ENCODE results near the gene NMUR1. TPM values are rescaled to one million over a fixed set of nuclear protein-coding genes. Genes with fewer than 3 reads are reported as not detected.

Gene NMUR1
- total and polyA plus RNA-seq, 2 experiments from 2014 or later, result 0.15 TPM; not detected in 1

DNA sequence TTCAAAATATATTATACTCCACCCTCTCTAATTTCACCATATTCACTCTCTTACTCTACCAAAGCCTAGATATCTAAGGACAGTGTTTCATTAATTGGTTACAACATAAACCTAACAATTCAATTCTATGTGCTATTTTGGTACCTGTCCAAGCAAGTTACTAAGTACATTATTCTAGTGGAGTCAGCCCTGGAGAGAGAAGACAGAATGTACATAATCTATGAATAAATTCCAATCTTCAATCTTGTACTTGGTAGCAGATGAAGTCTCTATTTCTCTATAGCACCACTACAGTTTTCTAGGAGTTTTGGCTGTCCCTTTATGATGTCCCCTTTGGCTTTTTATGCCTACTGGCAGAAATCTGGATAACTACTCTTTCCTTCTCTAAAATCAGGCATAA lies 27.6 kb downstream of the NMUR1 start:
- no peak for DNase-seq (ENCODE audit: low read depth in 1 of 2, low spot score in 1 of 2)
- no peaks in the 10 kb centered on the region for H3K9me3 ChIP-seq (ENCODE audit: low read depth)
- H3K27me3 ChIP-seq, result no peaks in the 10 kb centered on the region
- no peak overlapping the region for H3K4me3 ChIP-seq
- no peak overlapping the region for H3K27ac ChIP-seq
- no peaks in the 10 kb centered on the region for H3K4me1 ChIP-seq (ENCODE audit: low read depth)
- H3K36me3 ChIP-seq, result peaks cover 9% of the 10 kb centered on the region
- TF ChIP-seq, protein P1, sequence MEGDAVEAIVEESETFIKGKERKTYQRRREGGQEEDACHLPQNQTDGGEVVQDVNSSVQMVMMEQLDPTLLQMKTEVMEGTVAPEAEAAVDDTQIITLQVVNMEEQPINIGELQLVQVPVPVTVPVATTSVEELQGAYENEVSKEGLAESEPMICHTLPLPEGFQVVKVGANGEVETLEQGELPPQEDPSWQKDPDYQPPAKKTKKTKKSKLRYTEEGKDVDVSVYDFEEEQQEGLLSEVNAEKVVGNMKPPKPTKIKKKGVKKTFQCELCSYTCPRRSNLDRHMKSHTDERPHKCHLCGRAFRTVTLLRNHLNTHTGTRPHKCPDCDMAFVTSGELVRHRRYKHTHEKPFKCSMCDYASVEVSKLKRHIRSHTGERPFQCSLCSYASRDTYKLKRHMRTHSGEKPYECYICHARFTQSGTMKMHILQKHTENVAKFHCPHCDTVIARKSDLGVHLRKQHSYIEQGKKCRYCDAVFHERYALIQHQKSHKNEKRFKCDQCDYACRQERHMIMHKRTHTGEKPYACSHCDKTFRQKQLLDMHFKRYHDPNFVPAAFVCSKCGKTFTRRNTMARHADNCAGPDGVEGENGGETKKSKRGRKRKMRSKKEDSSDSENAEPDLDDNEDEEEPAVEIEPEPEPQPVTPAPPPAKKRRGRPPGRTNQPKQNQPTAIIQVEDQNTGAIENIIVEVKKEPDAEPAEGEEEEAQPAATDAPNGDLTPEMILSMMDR (IDR thresholded peaks at IDR 0.05; ENCODE audit: low read depth, low read length), result no peak

- DNase-seq (ENCODE audit: low read depth in 1 of 2, low spot score in 1 of 2), result no peak
- Histone ChIP-seq H3K36me3 (no peaks in the 10 kb centered on the region), H3K9me3 (ENCODE audit: low read depth) (no peaks in the 10 kb centered on the region), H3K27ac (no peak overlapping the region), H3K27me3 (no peaks in the 10 kb centered on the region), H3K4me1 (ENCODE audit: low read depth) (no peaks in the 10 kb centered on the region), H3K4me3 (no peak overlapping the region)
- TF ChIP-seq, protein P1 (IDR thresholded peaks at IDR 0.05; ENCODE audit: low read depth, low read length), result no peak
These were observed 32.6 kb downstream of the NMUR1 start for GRCh38 chr2:231497651-231498050.

DNA sequence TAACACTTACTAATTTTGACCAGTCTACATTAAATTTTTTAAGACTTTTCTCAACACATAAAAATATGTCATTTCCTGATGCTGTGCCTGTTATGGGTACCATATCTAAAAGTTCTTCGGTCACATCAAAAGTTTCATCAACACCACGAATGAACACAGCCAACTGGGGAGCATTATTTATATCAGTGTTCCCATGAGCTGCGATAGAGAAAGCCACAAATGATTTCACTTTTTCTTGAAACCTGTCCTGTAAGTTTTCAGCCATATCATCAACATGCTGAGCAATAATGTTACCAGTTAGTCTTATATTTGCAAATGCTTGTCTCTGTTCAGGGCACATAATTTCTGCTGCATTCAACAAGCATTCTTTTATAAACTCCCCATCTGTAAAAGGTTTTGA lies 35.6 kb downstream of the NMUR1 start:
- TF ChIP-seq, protein P1 (IDR thresholded peaks at IDR 0.05; ENCODE audit: low read depth, low read length), result no peak
- H3K4me3 ChIP-seq, result no peak overlapping the region
- H3K4me1 ChIP-seq (ENCODE audit: low read depth), result no peaks in the 10 kb centered on the region
- no peak for DNase-seq (ENCODE audit: low read depth in 1 of 2, low spot score in 1 of 2)
- no peak overlapping the region for H3K27ac ChIP-seq
- H3K9me3 ChIP-seq (ENCODE audit: low read depth), result no peaks in the 10 kb centered on the region
- H3K36me3 ChIP-seq, result no peaks in the 10 kb centered on the region
- no peaks in the 10 kb centered on the region for H3K27me3 ChIP-seq

- no peak for DNase-seq (ENCODE audit: low read depth in 1 of 2, low spot score in 1 of 2)
- Histone ChIP-seq H3K36me3 (no peaks in the 10 kb centered on the region), H3K27me3 (no peaks in the 10 kb centered on the region), H3K4me3 (no peak overlapping the region), H3K4me1 (ENCODE audit: low read depth) (no peaks in the 10 kb centered on the region), H3K9me3 (ENCODE audit: low read depth) (no peaks in the 10 kb centered on the region), H3K27ac (no peak overlapping the region)
- TF ChIP-seq, protein P1 (IDR thresholded peaks at IDR 0.05; ENCODE audit: low read depth, low read length), result no peak
These were observed 39.4 kb downstream of the NMUR1 start for GRCh38 chr2:231490801-231491200.

GRCh38 chr2:231489990-231490389 lies 40.3 kb downstream of the NMUR1 start:
- Histone ChIP-seq H3K4me1 (ENCODE audit: low read depth) (no peaks in the 10 kb centered on the region), H3K36me3 (no peaks in the 10 kb centered on the region), H3K27me3 (no peaks in the 10 kb centered on the region), H3K4me3 (no peak overlapping the region), H3K9me3 (ENCODE audit: low read depth) (no peaks in the 10 kb centered on the region), H3K27ac (no peak overlapping the region)
- peak in 1 of 2 donors; percentile 12 for DNase-seq (ENCODE audit: low read depth in 1 of 2, low spot score in 1 of 2)
- TF ChIP-seq, protein P1 (IDR thresholded peaks at IDR 0.05; ENCODE audit: low read depth, low read length), result peak; percentile 41

DNA sequence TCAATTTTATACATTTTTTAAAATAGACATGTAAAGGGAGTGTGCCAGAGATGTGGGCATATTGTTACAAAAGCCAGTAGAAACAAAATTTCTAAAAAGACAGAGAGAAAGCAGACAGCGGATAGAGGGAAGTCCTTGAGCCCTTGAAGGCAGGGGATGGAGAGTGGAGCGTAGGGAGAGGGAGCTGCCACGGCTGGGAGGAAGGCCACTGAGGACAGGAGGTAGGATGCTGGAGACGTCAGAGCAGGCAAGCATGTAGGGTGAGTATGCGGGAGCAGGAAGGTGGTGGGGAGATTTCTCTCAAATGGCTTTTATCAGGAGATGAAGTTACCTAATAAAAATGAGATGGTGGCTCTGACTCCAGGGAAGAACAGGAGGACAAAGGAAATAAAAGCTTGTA lies 41.9 kb downstream of the NMUR1 start:
- Histone ChIP-seq H3K36me3 (no peaks in the 10 kb centered on the region), H3K27me3 (no peaks in the 10 kb centered on the region), H3K4me3 (no peak overlapping the region), H3K9me3 (ENCODE audit: low read depth) (no peaks in the 10 kb centered on the region), H3K27ac (no peak overlapping the region), H3K4me1 (ENCODE audit: low read depth) (no peaks in the 10 kb centered on the region)
- DNase-seq (ENCODE audit: low read depth in 1 of 2, low spot score in 1 of 2), result no peak
- TF ChIP-seq, protein P1 (IDR thresholded peaks at IDR 0.05; ENCODE audit: low read depth, low read length), result no peak

Data from cardiac muscle cell (in vitro differentiated cells and primary cell).